ENCODE measurements around the gene RAMACL.
"Not testable (repeated sequence)": the region's sequence is repeated elsewhere in the genome, so short reads cannot be mapped to it uniquely, and the experiment has no call there.

GRCh38 chr6:166539011-166539385 is 47.5 kb downstream of the RAMACL start:
- TF ChIP-seq, protein P1, sequence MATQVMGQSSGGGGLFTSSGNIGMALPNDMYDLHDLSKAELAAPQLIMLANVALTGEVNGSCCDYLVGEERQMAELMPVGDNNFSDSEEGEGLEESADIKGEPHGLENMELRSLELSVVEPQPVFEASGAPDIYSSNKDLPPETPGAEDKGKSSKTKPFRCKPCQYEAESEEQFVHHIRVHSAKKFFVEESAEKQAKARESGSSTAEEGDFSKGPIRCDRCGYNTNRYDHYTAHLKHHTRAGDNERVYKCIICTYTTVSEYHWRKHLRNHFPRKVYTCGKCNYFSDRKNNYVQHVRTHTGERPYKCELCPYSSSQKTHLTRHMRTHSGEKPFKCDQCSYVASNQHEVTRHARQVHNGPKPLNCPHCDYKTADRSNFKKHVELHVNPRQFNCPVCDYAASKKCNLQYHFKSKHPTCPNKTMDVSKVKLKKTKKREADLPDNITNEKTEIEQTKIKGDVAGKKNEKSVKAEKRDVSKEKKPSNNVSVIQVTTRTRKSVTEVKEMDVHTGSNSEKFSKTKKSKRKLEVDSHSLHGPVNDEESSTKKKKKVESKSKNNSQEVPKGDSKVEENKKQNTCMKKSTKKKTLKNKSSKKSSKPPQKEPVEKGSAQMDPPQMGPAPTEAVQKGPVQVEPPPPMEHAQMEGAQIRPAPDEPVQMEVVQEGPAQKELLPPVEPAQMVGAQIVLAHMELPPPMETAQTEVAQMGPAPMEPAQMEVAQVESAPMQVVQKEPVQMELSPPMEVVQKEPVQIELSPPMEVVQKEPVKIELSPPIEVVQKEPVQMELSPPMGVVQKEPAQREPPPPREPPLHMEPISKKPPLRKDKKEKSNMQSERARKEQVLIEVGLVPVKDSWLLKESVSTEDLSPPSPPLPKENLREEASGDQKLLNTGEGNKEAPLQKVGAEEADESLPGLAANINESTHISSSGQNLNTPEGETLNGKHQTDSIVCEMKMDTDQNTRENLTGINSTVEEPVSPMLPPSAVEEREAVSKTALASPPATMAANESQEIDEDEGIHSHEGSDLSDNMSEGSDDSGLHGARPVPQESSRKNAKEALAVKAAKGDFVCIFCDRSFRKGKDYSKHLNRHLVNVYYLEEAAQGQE (IDR thresholded peaks at IDR 0.05; ENCODE audit: insufficient read depth in 1 of 2, low read depth in 2 of 2, low read length in 1 of 2): not testable (repeated sequence)
- not testable (repeated sequence) for TF ChIP-seq CTCF (IDR thresholded peaks at IDR 0.05)
